ENCODE results near the gene IL4R.

GRCh38 chr16:27400751-27401620, 87.2 kb downstream of the IL4R start:
- no peak for TF ChIP-seq CTCF (conservative IDR thresholded peaks at IDR 0.05; ENCODE audit: low read length)
- TF ChIP-seq EZH2phosphoT487 (IDR thresholded peaks at IDR 0.05; ENCODE audit: borderline replicate concordance, low read depth, low read length): no peak

All from OCI-LY7 (cell line).